OCI-LY3 (cell line): ENCODE results near the gene CEP104.

Source experiments
- EZH2phosphoT487 ChIP-seq: fragments of 200-600 bp; shearing (Covaris generic); IDR thresholded peaks from 2 replicates; pipeline ENCODE4 v1.6.1; 2018; ENCODE audit warnings: antibody characterized with exemption, mixed run types, low read depth
- TF ChIP-seq, protein P1 (sequence below): fragments of 200-600, 300-600 bp; sonication (generic); IDR thresholded peaks from 2 replicates; pipeline ENCODE4 v1.5.1; 2014; ENCODE audit warnings: antibody characterized with exemption, low read length, low read depth

DNA sequence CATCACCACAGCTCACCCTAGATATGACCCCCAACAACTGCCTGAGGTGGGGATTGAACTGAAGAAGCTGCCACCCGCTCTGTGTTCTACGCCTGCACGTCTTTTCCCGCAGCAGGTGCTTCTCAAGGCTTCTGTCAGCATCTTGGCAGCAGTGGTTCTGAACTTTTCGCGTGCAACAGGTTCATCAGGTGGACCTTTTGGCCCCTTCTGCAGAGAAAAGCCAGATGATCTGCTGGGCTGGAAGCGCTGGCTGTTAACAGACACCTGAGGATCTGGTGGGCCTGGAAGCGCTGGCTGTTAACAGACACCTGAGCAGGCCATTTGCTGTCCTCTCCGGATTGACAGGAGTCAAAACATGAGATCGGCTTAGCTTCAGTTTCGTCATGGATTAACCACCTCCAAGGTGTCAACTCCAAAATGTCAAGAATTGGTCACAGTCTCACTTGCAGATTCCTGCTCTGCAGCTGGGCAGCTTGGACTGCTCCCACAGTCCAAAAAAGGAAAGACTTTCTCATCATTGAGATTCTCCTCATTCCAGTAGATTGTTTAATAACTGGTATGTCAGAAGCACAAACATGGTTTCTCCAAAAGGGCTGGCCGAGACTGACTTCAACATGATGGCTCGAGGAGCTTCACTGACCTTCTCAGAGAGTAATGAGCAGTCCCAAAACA lies 38.4 kb upstream of the CEP104 start:
- TF ChIP-seq, protein P1, sequence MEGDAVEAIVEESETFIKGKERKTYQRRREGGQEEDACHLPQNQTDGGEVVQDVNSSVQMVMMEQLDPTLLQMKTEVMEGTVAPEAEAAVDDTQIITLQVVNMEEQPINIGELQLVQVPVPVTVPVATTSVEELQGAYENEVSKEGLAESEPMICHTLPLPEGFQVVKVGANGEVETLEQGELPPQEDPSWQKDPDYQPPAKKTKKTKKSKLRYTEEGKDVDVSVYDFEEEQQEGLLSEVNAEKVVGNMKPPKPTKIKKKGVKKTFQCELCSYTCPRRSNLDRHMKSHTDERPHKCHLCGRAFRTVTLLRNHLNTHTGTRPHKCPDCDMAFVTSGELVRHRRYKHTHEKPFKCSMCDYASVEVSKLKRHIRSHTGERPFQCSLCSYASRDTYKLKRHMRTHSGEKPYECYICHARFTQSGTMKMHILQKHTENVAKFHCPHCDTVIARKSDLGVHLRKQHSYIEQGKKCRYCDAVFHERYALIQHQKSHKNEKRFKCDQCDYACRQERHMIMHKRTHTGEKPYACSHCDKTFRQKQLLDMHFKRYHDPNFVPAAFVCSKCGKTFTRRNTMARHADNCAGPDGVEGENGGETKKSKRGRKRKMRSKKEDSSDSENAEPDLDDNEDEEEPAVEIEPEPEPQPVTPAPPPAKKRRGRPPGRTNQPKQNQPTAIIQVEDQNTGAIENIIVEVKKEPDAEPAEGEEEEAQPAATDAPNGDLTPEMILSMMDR = no peak
- TF ChIP-seq EZH2phosphoT487 = no peak
